ENCODE measurements around the gene AARS2.
"Not testable (repeated sequence)": the region's sequence is repeated elsewhere in the genome, so short reads cannot be mapped to it uniquely, and the experiment has no call there.

The AARS2 gene

DNA sequence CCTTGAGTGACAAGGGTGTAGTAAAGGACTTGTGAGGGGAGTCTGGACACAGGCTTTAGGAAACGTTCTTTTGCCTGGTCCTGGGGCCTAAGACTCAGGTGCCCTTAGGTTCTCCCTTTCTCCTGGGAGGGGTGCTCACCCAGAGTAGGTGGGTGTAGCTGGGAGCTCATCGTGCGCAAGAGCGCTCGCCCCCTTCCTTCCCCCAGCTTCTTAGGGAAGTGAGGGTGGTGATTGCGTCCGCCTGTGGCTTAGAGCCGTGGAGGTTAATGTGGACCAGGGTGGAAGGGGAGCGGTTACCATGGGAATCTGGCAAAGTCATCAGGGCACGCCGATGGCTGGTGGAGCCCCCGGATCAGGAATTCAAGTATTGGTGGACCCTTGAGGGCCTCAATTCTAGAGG lies 3.3 kb upstream of the AARS2 start:
- in situ Hi-C loops (cut with MboI; ENCODE audit: low pct_unique_long_range_greater_than_20kb, low sequenced_read_pairs, unreplicated experiment): no loop called here
- TF ChIP-seq, protein P1, sequence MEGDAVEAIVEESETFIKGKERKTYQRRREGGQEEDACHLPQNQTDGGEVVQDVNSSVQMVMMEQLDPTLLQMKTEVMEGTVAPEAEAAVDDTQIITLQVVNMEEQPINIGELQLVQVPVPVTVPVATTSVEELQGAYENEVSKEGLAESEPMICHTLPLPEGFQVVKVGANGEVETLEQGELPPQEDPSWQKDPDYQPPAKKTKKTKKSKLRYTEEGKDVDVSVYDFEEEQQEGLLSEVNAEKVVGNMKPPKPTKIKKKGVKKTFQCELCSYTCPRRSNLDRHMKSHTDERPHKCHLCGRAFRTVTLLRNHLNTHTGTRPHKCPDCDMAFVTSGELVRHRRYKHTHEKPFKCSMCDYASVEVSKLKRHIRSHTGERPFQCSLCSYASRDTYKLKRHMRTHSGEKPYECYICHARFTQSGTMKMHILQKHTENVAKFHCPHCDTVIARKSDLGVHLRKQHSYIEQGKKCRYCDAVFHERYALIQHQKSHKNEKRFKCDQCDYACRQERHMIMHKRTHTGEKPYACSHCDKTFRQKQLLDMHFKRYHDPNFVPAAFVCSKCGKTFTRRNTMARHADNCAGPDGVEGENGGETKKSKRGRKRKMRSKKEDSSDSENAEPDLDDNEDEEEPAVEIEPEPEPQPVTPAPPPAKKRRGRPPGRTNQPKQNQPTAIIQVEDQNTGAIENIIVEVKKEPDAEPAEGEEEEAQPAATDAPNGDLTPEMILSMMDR (IDR thresholded peaks at IDR 0.05; ENCODE audit: extremely low read depth, insufficient read depth, missing control alignments): no peak
- DNase-seq (ENCODE audit: low spot score): no peak

DNA sequence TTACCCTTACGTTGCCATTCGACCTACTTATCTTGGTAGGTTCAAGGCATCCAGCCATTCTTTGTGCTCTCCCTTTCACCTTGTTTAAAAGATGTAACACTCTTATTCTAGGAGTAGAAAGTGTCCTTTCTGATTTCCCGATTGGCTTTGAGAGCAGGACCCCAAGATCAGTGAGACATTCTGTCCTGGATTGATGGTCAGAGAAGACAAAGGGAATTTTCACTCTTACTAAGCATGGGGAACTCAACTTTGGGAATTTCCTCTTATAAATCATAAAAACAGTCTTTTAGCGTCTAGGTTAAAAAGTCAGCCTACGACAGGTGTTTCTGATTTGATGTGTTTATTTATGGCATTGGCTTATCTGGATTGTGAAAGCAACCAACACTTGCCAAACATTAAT lies 2.8 kb upstream of the AARS2 start:
- no peak for DNase-seq (ENCODE audit: low spot score)
- TF ChIP-seq, protein P1 (IDR thresholded peaks at IDR 0.05; ENCODE audit: extremely low read depth, insufficient read depth, missing control alignments): no peak
- in situ Hi-C loops (cut with MboI; ENCODE audit: low pct_unique_long_range_greater_than_20kb, low sequenced_read_pairs, unreplicated experiment): no loop called here

DNA sequence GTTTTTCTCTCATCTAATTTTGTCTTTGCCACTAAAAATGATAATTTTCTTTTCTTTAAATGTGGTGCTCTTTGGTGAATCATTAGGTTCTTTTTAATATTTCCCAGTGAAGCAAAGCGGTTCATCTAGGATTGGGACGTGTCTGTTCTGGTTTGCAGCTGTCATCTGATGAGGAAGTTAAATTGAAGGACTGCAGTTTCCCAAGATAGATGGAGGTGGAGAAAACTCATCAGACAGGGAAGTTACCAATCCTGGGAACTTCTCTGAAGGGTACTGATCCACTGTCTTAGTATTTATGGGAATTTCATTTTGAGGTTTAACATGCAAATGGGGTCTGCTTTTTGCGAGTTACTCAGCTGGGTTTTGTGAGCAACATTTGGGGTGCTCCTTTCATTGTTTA lies 2.4 kb upstream of the AARS2 start:
- no peak for DNase-seq (ENCODE audit: low spot score)
- TF ChIP-seq, protein P1 (IDR thresholded peaks at IDR 0.05; ENCODE audit: extremely low read depth, insufficient read depth, missing control alignments): no peak
- in situ Hi-C loops (cut with MboI; ENCODE audit: low pct_unique_long_range_greater_than_20kb, low sequenced_read_pairs, unreplicated experiment): no loop called here

- in situ Hi-C loops (cut with MboI; ENCODE audit: low pct_unique_long_range_greater_than_20kb, low sequenced_read_pairs, unreplicated experiment); DNase-seq (ENCODE audit: low spot score): not testable (repeated sequence)
These were observed 1.5 kb upstream of the AARS2 start for GRCh38 chr6:44314657-44315056.

DNA sequence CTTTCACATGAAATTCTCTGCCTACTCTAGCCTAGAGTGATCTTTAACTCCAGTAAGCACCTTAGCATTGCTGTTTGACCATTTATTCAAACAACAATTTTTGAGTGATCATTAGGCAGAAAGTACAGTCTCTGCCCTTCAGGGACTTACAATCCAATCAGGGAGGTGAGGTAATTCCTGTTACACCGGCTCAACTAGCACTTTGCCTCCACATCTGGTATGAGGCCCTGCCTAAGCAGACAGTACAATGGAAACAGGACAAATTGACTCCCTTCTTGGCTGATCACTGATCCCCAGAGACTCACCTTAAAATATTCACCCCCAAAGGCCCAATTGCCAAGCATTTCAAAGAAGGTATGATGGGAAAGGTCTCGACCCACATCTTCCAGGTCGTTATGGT lies 1.4 kb downstream of the AARS2 start:
- TF ChIP-seq, protein P1 (IDR thresholded peaks at IDR 0.05; ENCODE audit: extremely low read depth, insufficient read depth, missing control alignments): no peak
- DNase-seq (ENCODE audit: low spot score): no peak
- in situ Hi-C loops (cut with MboI; ENCODE audit: low pct_unique_long_range_greater_than_20kb, low sequenced_read_pairs, unreplicated experiment): no loop called here

GRCh38 chr6:44311304-44311703 lies 1.8 kb downstream of the AARS2 start:
- in situ Hi-C loops (cut with MboI; ENCODE audit: low pct_unique_long_range_greater_than_20kb, low sequenced_read_pairs, unreplicated experiment): no loop called here
- TF ChIP-seq, protein P1 (IDR thresholded peaks at IDR 0.05; ENCODE audit: extremely low read depth, insufficient read depth, missing control alignments): no peak
- DNase-seq (ENCODE audit: low spot score): no peak

- TF ChIP-seq, protein P1 (IDR thresholded peaks at IDR 0.05; ENCODE audit: extremely low read depth, insufficient read depth, missing control alignments): no peak
- in situ Hi-C loops (cut with MboI; ENCODE audit: low pct_unique_long_range_greater_than_20kb, low sequenced_read_pairs, unreplicated experiment): no loop called here
- DNase-seq (ENCODE audit: low spot score): no peak
These were observed 2.9 kb downstream of the AARS2 start for GRCh38 chr6:44310241-44310640.

Data from GM13977 (cell line).